ENCODE measurements around the gene SLC45A1. TPM values are rescaled to one million over a fixed set of nuclear protein-coding genes. Genes with fewer than 3 reads are reported as not detected.
"Not testable (repeated sequence)": the region's sequence is repeated elsewhere in the genome, so short reads cannot be mapped to it uniquely, and the experiment has no call there.

SLC45A1 gene
- total RNA-seq, 1 experiment from 2014 or later = 0.41 TPM

DNA sequence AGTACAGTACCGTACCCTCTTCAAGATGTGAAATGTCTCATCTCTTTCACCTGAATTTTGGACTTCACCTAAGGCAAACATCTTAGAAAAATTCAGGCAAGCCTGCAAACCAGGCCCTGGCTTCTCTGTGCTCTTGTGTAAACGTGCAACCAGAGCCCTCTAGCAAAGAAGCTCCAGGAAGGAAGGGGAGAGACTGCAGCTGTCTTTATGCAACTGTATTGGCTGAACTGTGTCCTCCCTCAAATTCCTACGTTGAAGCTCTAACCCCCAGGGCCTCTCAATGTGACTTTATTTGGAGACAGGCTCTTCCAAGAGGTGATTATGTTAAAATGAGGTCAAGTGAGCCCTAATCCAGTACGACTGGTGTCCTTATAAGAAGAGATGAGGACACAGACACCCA, 60.3 kb downstream of the SLC45A1 start:
- Histone ChIP-seq H3K4me3 (ENCODE audit: low read depth, low read length) (no peak overlapping the region), H3K27me3 (replicated peaks; ENCODE audit: control insufficient read depth, insufficient read depth, low read length) (no peaks in the 10 kb centered on the region), H3K36me3 (ENCODE audit: control insufficient read depth, insufficient read depth, low read length) (0 out of 2 replicates have a peak, but pooled peaks cover 1% of the 10 kb centered on the region), H3K4me1 (0 out of 2 replicates have a peak, but pooled peaks cover 5% of the 10 kb centered on the region), H3K9me3 (no peaks in the 10 kb centered on the region)
- no TSS peak for BruUV-seq (replicated peaks)
- no peak overlapping the region for H3K4me3 Mint-ChIP-seq (ENCODE audit: unreplicated experiment)
- DNase-seq = peak in 1 of 2 experiments; percentile 24
- TF ChIP-seq, protein P1, sequence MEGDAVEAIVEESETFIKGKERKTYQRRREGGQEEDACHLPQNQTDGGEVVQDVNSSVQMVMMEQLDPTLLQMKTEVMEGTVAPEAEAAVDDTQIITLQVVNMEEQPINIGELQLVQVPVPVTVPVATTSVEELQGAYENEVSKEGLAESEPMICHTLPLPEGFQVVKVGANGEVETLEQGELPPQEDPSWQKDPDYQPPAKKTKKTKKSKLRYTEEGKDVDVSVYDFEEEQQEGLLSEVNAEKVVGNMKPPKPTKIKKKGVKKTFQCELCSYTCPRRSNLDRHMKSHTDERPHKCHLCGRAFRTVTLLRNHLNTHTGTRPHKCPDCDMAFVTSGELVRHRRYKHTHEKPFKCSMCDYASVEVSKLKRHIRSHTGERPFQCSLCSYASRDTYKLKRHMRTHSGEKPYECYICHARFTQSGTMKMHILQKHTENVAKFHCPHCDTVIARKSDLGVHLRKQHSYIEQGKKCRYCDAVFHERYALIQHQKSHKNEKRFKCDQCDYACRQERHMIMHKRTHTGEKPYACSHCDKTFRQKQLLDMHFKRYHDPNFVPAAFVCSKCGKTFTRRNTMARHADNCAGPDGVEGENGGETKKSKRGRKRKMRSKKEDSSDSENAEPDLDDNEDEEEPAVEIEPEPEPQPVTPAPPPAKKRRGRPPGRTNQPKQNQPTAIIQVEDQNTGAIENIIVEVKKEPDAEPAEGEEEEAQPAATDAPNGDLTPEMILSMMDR (IDR thresholded peaks at IDR 0.05; ENCODE audit: insufficient read depth in 1 of 2, low read depth in 1 of 2, low read length in 1 of 2, severe bottlenecking in 1 of 2, unreplicated experiment in 1 of 2) = no peak
- ChIA-PET CTCF (no interaction called here), POLR2A (interaction anchor here (0.6 kb wide), 1 partner anchor 52 kb away, joined by 3 read pairs; no protein-coding TSS in a partner anchor)
- H3K36me3 Mint-ChIP-seq (ENCODE audit: insufficient read depth, unreplicated experiment) = peaks cover 41% of the 10 kb centered on the region
- no peaks in the 10 kb centered on the region for H3K27me3 Mint-ChIP-seq (ENCODE audit: insufficient read depth, unreplicated experiment)
- peaks cover 9% of the 10 kb centered on the region for H3K4me1 Mint-ChIP-seq (ENCODE audit: low read depth, unreplicated experiment)
- H3K27ac Mint-ChIP-seq (ENCODE audit: unreplicated experiment) = no peak overlapping the region
- intact Hi-C loops (cut with micrococcal nuclease; ENCODE audit: unreplicated experiment) = no loop called here
- H3K9me3 Mint-ChIP-seq (ENCODE audit: unreplicated experiment) = no peaks in the 10 kb centered on the region

DNA sequence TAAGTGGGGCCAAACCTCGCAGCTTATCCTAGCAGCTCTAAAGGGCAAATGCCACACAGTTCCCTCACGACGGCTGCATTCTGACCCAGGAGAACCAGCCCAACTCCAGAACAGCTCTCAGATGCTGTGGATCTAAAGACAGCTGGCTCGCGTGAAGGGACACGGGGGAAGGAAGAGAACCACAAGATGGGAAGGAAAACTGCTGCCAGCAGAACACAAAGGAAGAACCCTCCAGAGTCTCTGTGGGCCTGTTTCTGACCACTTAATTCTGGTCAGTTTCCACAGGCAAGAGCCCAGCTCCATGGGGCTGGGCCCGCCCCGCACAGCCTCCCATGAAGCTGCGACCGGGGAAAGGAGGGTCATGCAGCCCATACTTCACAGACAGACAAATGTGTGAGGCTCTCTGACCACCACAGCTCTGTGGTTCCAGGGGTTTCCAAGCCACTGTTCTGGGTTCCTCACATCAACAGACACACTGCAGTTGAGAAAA, 61.1 kb downstream of the SLC45A1 start:
- Histone ChIP-seq H3K4me3 (ENCODE audit: low read depth, low read length) (no peak overlapping the region), H3K36me3 (ENCODE audit: control insufficient read depth, insufficient read depth, low read length) (0 out of 2 replicates have a peak, but pooled peaks cover 1% of the 10 kb centered on the region), H3K27me3 (replicated peaks; ENCODE audit: control insufficient read depth, insufficient read depth, low read length) (no peaks in the 10 kb centered on the region), H3K4me1 (0 out of 2 replicates have a peak, but pooled peaks cover 5% of the 10 kb centered on the region), H3K9me3 (no peaks in the 10 kb centered on the region)
- DNase-seq = no peak
- TF ChIP-seq, protein P1 (IDR thresholded peaks at IDR 0.05; ENCODE audit: insufficient read depth in 1 of 2, low read depth in 1 of 2, low read length in 1 of 2, severe bottlenecking in 1 of 2, unreplicated experiment in 1 of 2) = no peak
- POLR2A ChIA-PET = no interaction called here
- intact Hi-C loops (cut with micrococcal nuclease; ENCODE audit: unreplicated experiment) = no loop called here
- no TSS peak for BruUV-seq (replicated peaks)
- Mint-ChIP-seq H3K36me3 (ENCODE audit: insufficient read depth, unreplicated experiment) (peaks cover 46% of the 10 kb centered on the region), H3K27me3 (ENCODE audit: insufficient read depth, unreplicated experiment) (no peaks in the 10 kb centered on the region), H3K4me1 (ENCODE audit: low read depth, unreplicated experiment) (peaks cover 9% of the 10 kb centered on the region), H3K9me3 (ENCODE audit: unreplicated experiment) (no peaks in the 10 kb centered on the region), H3K4me3 (ENCODE audit: unreplicated experiment) (no peak overlapping the region), H3K27ac (ENCODE audit: unreplicated experiment) (no peak overlapping the region)
- CTCF ChIA-PET = no interaction called here

DNA sequence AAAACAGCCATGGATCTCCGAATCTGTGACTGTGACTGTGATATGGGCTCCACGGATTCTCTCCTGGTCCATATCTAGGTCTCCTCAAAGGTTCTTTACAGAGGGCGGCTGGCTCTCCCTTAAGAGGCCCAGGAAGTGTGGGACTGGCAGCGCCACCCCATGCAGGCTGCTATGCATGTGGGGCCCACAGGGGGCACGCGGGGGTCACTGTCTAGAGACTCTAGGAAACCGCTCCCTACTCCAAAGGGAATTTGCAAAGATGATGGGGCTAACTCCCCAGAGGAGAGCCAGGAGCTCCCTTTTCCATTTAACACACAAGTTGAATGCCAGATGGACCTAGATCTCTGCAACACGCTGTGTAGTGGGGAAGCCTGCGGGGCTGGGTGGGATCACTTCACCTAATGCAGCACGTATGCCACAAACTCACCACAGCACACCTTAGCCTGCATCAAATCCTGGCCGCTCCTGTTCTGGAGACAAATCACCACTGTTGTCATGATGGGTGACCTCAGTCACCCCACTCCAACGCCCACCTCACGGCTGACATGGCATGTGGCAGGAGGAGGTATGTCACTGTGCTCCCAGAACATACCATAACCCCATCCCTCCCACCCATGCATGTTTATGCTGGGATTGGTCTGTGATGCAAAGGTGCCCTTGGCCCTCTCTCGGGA, 61.7 kb downstream of the SLC45A1 start:
- Mint-ChIP-seq H3K4me1 (ENCODE audit: low read depth, unreplicated experiment) (peaks cover 9% of the 10 kb centered on the region), H3K4me3 (ENCODE audit: unreplicated experiment) (no peak overlapping the region)
- intact Hi-C loops (cut with micrococcal nuclease; ENCODE audit: unreplicated experiment) = no loop called here

DNA sequence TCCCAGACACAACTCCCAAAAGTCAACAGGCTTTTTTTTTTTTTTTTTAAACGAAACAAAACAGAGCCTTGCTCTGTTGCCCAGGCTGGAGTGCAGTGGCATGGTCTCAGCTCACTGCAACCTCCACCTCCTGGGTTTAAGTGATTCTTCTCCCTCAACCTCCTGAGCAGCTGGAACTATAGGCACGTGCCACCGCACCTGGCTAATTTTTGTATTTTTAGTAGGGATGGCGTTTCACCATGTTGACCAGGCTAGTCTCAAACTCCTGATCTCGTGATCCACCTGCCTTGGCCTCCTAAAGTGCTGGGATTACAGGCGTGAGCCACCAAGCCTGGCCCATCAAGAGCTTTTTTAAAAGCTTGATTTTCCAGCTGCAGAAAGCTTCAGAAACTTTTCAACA, 62.4 kb downstream of the SLC45A1 start:
- POLR2A ChIA-PET = not testable (repeated sequence)

More for the DNA sequence above, 61.7 kb downstream of the SLC45A1 start:
- Mint-ChIP-seq H3K36me3 (ENCODE audit: insufficient read depth, unreplicated experiment) (peaks cover 51% of the 10 kb centered on the region), H3K9me3 (ENCODE audit: unreplicated experiment) (no peaks in the 10 kb centered on the region), H3K27me3 (ENCODE audit: insufficient read depth, unreplicated experiment) (no peaks in the 10 kb centered on the region), H3K27ac (ENCODE audit: unreplicated experiment) (no peak overlapping the region)
- ChIA-PET CTCF (interaction anchor here (0.7 kb wide), 2 partner anchors 45 to 168 kb away, joined by 4 to 6 read pairs; no protein-coding TSS in a partner anchor), POLR2A (no interaction called here)
- Histone ChIP-seq H3K9me3 (no peaks in the 10 kb centered on the region), H3K4me3 (ENCODE audit: low read depth, low read length) (no peak overlapping the region), H3K36me3 (ENCODE audit: control insufficient read depth, insufficient read depth, low read length) (peaks cover 3% of the 10 kb centered on the region; the same call in 1 of the 2 replicates), H3K27me3 (replicated peaks; ENCODE audit: control insufficient read depth, insufficient read depth, low read length) (no peaks in the 10 kb centered on the region), H3K4me1 (0 out of 2 replicates have a peak, but pooled peaks cover 5% of the 10 kb centered on the region)
- no TSS peak for BruUV-seq (replicated peaks)
- TF ChIP-seq, protein P1 (IDR thresholded peaks at IDR 0.05; ENCODE audit: insufficient read depth in 1 of 2, low read depth in 1 of 2, low read length in 1 of 2, severe bottlenecking in 1 of 2, unreplicated experiment in 1 of 2) = peak in 1 of 2 experiments; percentile 7
- DNase-seq = no peak

More for the DNA sequence above, 62.4 kb downstream of the SLC45A1 start:
- H3K4me1 Mint-ChIP-seq (ENCODE audit: low read depth, unreplicated experiment); H3K4me3 Mint-ChIP-seq (ENCODE audit: unreplicated experiment); H3K4me1 ChIP-seq; DNase-seq; H3K27me3 Mint-ChIP-seq (ENCODE audit: insufficient read depth, unreplicated experiment); H3K9me3 ChIP-seq; H3K4me3 ChIP-seq (ENCODE audit: low read depth, low read length); H3K27me3 ChIP-seq (replicated peaks; ENCODE audit: control insufficient read depth, insufficient read depth, low read length); H3K9me3 Mint-ChIP-seq (ENCODE audit: unreplicated experiment); BruUV-seq (replicated peaks); H3K36me3 ChIP-seq (ENCODE audit: control insufficient read depth, insufficient read depth, low read length); intact Hi-C loops (cut with micrococcal nuclease; ENCODE audit: unreplicated experiment); H3K27ac Mint-ChIP-seq (ENCODE audit: unreplicated experiment): not testable (repeated sequence)
- peaks cover 53% of the 10 kb centered on the region for H3K36me3 Mint-ChIP-seq (ENCODE audit: insufficient read depth, unreplicated experiment)
- CTCF ChIA-PET = interaction anchor here (0.7 kb wide), 2 partner anchors 44 to 167 kb away, joined by 4 to 6 read pairs; no protein-coding TSS in a partner anchor

All from Caco-2 (cell line).